GM21619 (cell line): Measurements from ENCODE around the gene WDR59.
"Not testable (repeated sequence)": the region's sequence is repeated elsewhere in the genome, so short reads cannot be mapped to it uniquely, and the experiment has no call there.

Source experiments
- ATAC-seq: cut with Tn5 transposase; IDR thresholded peaks from one replicate; pipeline ENCODE4 v1.9.1; 2021; ENCODE audit not compliant: unreplicated experiment

WDR59 gene

GRCh38 chr16:74867281-74867849, 117.6 kb downstream of the WDR59 start:
- ATAC-seq, result no peak

GRCh38 chr16:74865922-74866598, 118.9 kb downstream of the WDR59 start:
- ATAC-seq, result no peak

- peak; percentile 64 for ATAC-seq
These were observed 122.1 kb downstream of the WDR59 start for GRCh38 chr16:74862743-74863244.

GRCh38 chr16:74852500-74852875, 132.4 kb downstream of the WDR59 start:
- ATAC-seq, result no peak

GRCh38 chr16:74850027-74850426, 134.9 kb downstream of the WDR59 start:
- ATAC-seq, result no peak

- ATAC-seq, result no peak
These were observed 137.7 kb downstream of the WDR59 start for GRCh38 chr16:74847202-74847601.

GRCh38 chr16:74846714-74847113, 138.2 kb downstream of the WDR59 start:
- no peak for ATAC-seq

GRCh38 chr16:74844041-74844980, 140.6 kb downstream of the WDR59 start:
- no peak for ATAC-seq

GRCh38 chr16:74843381-74844035, 141.4 kb downstream of the WDR59 start:
- ATAC-seq, result not testable (repeated sequence)

GRCh38 chr16:74842413-74842812, 142.5 kb downstream of the WDR59 start:
- no peak for ATAC-seq

GRCh38 chr16:74841904-74842303, 143.0 kb downstream of the WDR59 start:
- ATAC-seq, result no peak

- ATAC-seq, result no peak
These were observed 143.5 kb downstream of the WDR59 start for GRCh38 chr16:74841469-74841868.

- ATAC-seq, result no peak
These were observed 147.9 kb downstream of the WDR59 start for GRCh38 chr16:74837056-74837455.

GRCh38 chr16:74836111-74836671, 148.7 kb downstream of the WDR59 start:
- ATAC-seq, result no peak

- ATAC-seq, result no peak
These were observed 152.7 kb downstream of the WDR59 start for GRCh38 chr16:74832228-74832627.

- no peak for ATAC-seq
These were observed 153.5 kb downstream of the WDR59 start for GRCh38 chr16:74831467-74831866.

- no peak for ATAC-seq
These were observed 154.3 kb downstream of the WDR59 start for GRCh38 chr16:74830648-74831047.

- ATAC-seq, result no peak
These were observed 155.3 kb downstream of the WDR59 start for GRCh38 chr16:74829637-74830036.

GRCh38 chr16:74825941-74826340, 159.0 kb downstream of the WDR59 start:
- ATAC-seq, result no peak

- no peak for ATAC-seq
These were observed 159.9 kb downstream of the WDR59 start for GRCh38 chr16:74825016-74825415.
